Activated CD8-positive, alpha-beta T cell treated with anti-CD3 and anti-CD28 coated beads for 36 hours (primary cell): Measurements from ENCODE around the gene USPL1. TPM values are rescaled to one million over a fixed set of nuclear protein-coding genes. Genes with fewer than 3 reads are reported as not detected.

Source experiments
- ATAC-seq: fragments of 200-7000 bp; cut with Tn5 transposase; one replicate; pipeline ENCODE4 v1.10.0; 2021; ENCODE audit warnings: mild to moderate bottlenecking, moderate library complexity
- CTCF ChIA-PET: fragments of 350-600 bp; sonication (Branson Sonifier 250); formaldehyde crosslinking; loops from one replicate; lab custom pipeline; 2021; ENCODE audit warnings: antibody characterized with exemption; lab: Charles Lee
- POLR2A ChIA-PET: fragments of 350-600 bp; sonication (Branson Sonifier 250); formaldehyde crosslinking; loops from one replicate; lab custom pipeline; 2021; ENCODE audit warnings: antibody characterized with exemption; lab: Charles Lee
- DNase-seq: peaks from one replicate; pipeline ENCODE4 v3.0.0-alpha.2; 2020
- H3K27ac Mint-ChIP-seq: one replicate; pipeline ENCODE4 v1.8.0; 2021; ENCODE audit warnings: mild to moderate bottlenecking, mixed read lengths
- H3K27me3 Mint-ChIP-seq: one replicate; pipeline ENCODE4 v1.8.0; 2021; ENCODE audit warnings: mixed read lengths
- H3K36me3 Mint-ChIP-seq: one replicate; pipeline ENCODE4 v1.8.0; 2021; ENCODE audit warnings: low read depth, mixed read lengths
- H3K4me1 Mint-ChIP-seq: one replicate; pipeline ENCODE4 v1.8.0; 2021; ENCODE audit warnings: low read depth, mixed read lengths
- H3K4me3 Mint-ChIP-seq: one replicate; pipeline ENCODE4 v1.8.0; 2021; ENCODE audit warnings: mild to moderate bottlenecking, moderate library complexity, mixed read lengths
- H3K9me3 Mint-ChIP-seq: one replicate; pipeline ENCODE4 v1.8.0; 2021; ENCODE audit warnings: mixed read lengths
- intact Hi-C: fragments of 100-400 bp; cut with micrococcal nuclease; formaldehyde crosslinking; loops from one replicate; pipeline ENCODE4 v1.10.0; 2022
- total RNA-seq, 2 experiments: library from RNA; stranded (reverse); gene quantifications; one replicate each; pipeline ENCODE4 v1.2.3, GENCODE V29; 2021
- TF ChIP-seq, protein P1 (sequence below): fragments of 200-600 bp; IDR thresholded peaks from one replicate; pipeline ENCODE4 v1.8.0; 2022; ENCODE audit warnings: antibody characterized with exemption, mild to moderate bottlenecking

The USPL1 gene
- total RNA-seq, 2 experiments from 2014 or later = 12.4 to 13.0 TPM

DNA sequence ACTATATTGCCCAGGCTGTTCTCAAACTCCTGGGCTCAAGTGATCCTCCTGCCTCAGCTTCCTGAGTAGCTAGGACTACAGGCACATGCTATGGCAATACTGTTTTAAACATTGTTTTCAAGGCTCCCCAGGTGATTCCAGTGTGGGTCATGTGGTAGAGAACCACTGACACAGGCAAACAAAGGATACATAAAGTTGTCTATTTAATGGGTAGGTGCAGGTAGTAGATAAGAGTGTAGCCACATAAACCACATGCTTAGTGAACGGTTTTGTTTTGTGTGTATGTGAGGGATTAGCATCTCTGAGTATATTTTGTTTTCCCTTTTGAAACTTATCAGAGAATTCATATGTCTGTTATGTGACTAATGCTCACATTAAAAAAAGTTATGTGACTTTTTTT lies 36.7 kb downstream of the USPL1 start:
- POLR2A ChIA-PET = interaction anchor here (1.7 kb wide), 1 partner anchor 38 kb away, joined by 5 read pairs; no protein-coding TSS in a partner anchor
- Mint-ChIP-seq H3K36me3 (peaks cover 62% of the 10 kb centered on the region), H3K4me3 (no peak overlapping the region), H3K27ac (peak overlapping the region; percentile 86), H3K4me1 (peaks cover 30% of the 10 kb centered on the region), H3K27me3 (no peaks in the 10 kb centered on the region), H3K9me3 (no peaks in the 10 kb centered on the region)
- TF ChIP-seq, protein P1, sequence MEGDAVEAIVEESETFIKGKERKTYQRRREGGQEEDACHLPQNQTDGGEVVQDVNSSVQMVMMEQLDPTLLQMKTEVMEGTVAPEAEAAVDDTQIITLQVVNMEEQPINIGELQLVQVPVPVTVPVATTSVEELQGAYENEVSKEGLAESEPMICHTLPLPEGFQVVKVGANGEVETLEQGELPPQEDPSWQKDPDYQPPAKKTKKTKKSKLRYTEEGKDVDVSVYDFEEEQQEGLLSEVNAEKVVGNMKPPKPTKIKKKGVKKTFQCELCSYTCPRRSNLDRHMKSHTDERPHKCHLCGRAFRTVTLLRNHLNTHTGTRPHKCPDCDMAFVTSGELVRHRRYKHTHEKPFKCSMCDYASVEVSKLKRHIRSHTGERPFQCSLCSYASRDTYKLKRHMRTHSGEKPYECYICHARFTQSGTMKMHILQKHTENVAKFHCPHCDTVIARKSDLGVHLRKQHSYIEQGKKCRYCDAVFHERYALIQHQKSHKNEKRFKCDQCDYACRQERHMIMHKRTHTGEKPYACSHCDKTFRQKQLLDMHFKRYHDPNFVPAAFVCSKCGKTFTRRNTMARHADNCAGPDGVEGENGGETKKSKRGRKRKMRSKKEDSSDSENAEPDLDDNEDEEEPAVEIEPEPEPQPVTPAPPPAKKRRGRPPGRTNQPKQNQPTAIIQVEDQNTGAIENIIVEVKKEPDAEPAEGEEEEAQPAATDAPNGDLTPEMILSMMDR = no peak
- ATAC-seq (peak; percentile 78), DNase-seq (peak; percentile 21)
- intact Hi-C loops = no loop called here
- CTCF ChIA-PET = no interaction called here

DNA sequence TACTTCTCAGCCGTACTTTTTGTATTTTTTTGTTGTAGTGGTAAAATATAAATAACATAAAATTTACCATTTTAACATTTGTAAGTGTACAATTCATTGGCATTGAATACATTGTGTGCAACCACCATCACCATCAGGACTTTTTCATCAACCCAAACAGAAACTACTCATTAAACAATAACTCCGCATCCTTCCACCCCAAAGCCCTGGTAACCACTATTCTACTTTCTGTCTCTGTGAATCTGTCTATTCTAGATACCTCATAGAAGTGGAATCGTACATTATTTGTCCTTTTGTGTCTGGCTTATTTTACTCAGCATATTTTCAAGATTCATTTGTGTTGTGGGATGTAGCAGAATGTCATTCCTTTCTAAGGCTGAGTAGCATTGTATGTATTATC lies 38.5 kb downstream of the USPL1 start:
- ChIA-PET POLR2A (no interaction called here), CTCF (no interaction called here)
- Mint-ChIP-seq H3K4me3 (no peak overlapping the region), H3K9me3 (no peaks in the 10 kb centered on the region), H3K4me1 (peaks cover 28% of the 10 kb centered on the region), H3K27ac (no peak overlapping the region), H3K36me3 (peaks cover 53% of the 10 kb centered on the region), H3K27me3 (no peaks in the 10 kb centered on the region)
- intact Hi-C loops = no loop called here
- TF ChIP-seq, protein P1 = no peak
- ATAC-seq (no peak), DNase-seq (no peak)

DNA sequence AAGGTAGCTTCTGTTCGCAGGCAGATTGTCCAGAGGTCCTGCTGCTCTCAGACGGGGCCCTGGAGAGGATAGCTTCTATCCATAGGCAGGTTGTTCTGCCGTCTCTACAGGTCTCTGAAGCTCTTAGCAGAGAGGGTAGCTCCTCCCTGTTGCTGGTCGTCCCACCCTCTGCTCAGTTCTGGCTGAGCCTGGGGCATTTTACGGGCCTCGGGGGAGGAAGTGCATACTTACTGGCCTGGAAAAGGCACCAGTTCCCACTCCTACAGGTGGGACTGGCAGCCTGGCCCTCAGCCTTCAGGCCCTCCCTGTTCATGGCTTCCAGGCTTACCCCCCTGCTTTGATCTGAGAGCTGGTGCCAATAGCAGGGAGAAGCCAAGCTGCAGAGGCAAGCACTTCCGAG lies 42.3 kb downstream of the USPL1 start:
- DNase-seq = no peak
- POLR2A ChIA-PET = no interaction called here
- Mint-ChIP-seq H3K4me3 (no peak overlapping the region), H3K36me3 (peaks cover 37% of the 10 kb centered on the region), H3K27ac (no peak overlapping the region), H3K27me3 (no peaks in the 10 kb centered on the region), H3K9me3 (no peaks in the 10 kb centered on the region), H3K4me1 (no peaks in the 10 kb centered on the region)
- CTCF ChIA-PET = no interaction called here
- ATAC-seq = no peak
- TF ChIP-seq, protein P1 = no peak
- intact Hi-C loops = no loop called here

DNA sequence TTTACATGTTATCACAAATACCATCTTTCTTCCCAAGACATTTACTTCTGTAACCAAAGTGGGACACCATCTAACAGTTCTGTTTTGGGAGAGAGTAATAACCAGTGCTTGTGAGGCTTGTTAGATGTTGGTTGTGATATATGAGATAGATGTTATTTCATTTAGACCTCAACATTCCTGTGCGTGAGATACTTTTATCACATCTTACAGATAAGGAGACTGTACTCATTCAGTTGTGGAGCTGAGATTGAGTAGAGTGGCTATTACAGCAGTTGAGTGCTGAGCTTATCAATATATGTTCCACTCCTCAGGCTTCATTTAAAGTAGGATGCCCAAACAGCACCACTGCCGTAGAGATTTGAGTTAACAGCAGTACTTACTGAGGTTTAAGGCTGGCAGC lies 43.1 kb downstream of the USPL1 start:
- no peak overlapping the region for H3K27ac Mint-ChIP-seq
- intact Hi-C loops = no loop called here
- no peaks in the 10 kb centered on the region for H3K4me1 Mint-ChIP-seq
- H3K36me3 Mint-ChIP-seq = peaks cover 30% of the 10 kb centered on the region
- H3K27me3 Mint-ChIP-seq = no peaks in the 10 kb centered on the region
- H3K9me3 Mint-ChIP-seq = no peaks in the 10 kb centered on the region
- DNase-seq (no peak), ATAC-seq (no peak)
- CTCF ChIA-PET = no interaction called here
- POLR2A ChIA-PET = no interaction called here
- TF ChIP-seq, protein P1 = no peak
- no peak overlapping the region for H3K4me3 Mint-ChIP-seq

DNA sequence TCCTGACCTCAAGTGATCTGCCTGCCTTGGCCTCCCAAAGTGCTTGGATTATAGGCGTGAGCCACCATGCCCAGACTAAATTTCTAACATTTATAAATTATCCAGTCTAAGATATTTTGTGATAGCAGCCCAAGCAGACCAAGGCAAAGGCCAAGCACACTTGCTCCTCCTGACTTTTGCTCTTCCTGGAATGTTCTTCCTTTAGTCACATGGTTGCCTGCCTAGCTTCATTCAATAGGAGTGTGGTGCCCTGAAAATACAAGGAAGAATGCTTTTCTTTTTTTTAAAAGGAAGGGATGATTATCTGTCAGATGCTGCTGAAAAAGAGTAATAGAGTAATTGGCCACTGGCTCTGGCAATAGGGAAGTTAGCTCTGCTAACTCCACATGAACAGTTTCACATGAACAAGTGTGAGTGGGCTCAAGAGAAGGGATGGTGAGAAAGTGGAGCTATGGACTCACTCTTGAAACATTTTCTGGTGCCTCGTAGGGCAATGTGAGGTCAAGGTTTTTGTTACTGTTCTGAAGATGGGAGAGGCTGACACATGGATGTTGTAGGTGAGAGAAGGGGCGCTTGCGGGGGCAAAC lies 47.1 kb downstream of the USPL1 start:
- TF ChIP-seq, protein P1 = no peak
- intact Hi-C loops = no loop called here
- H3K36me3 Mint-ChIP-seq = no peaks in the 10 kb centered on the region
- CTCF ChIA-PET = no interaction called here
- H3K4me1 Mint-ChIP-seq = no peaks in the 10 kb centered on the region
- no peak overlapping the region for H3K27ac Mint-ChIP-seq
- no peak for ATAC-seq
- no peaks in the 10 kb centered on the region for H3K27me3 Mint-ChIP-seq
- no peak for DNase-seq
- POLR2A ChIA-PET = no interaction called here
- no peak overlapping the region for H3K4me3 Mint-ChIP-seq
- no peaks in the 10 kb centered on the region for H3K9me3 Mint-ChIP-seq
